Fibroblast of mammary gland (primary cell): ENCODE measurements around the gene TGFBRAP1.

Experiments used
- DNase-seq: peaks from one replicate; pipeline ENCODE4 v3.0.0-alpha.2; 2010; ENCODE audit warnings: low read depth
- H3K4me3 ChIP-seq: 2 replicates; pipeline ENCODE4 v1.5.1; 2011; ENCODE audit warnings: low read depth, mild to moderate bottlenecking, low read length, moderate library complexity; ENCODE audit not compliant: control insufficient read depth
- CTCF ChIP-seq: conservative IDR thresholded peaks from 2 replicates; pipeline ENCODE4 v1.5.1; 2011; ENCODE audit warnings: low read depth, low read length, inconsistent platforms; ENCODE audit not compliant: control insufficient read depth, insufficient read depth

The TGFBRAP1 gene

GRCh38 chr2:105325389-105325963, 4.1 kb downstream of the TGFBRAP1 start:
- H3K4me3 ChIP-seq = no peak overlapping the region
- DNase-seq = peak; percentile 56
- no peak for TF ChIP-seq CTCF

GRCh38 chr2:105324732-105325131, 4.8 kb downstream of the TGFBRAP1 start:
- no peak for DNase-seq
- TF ChIP-seq CTCF = no peak
- H3K4me3 ChIP-seq = no peak overlapping the region

- H3K4me3 ChIP-seq = no peak overlapping the region
- no peak for DNase-seq
- TF ChIP-seq CTCF = no peak
Observed at GRCh38 chr2:105324101-105324500, 5.4 kb downstream of the TGFBRAP1 start.

GRCh38 chr2:105323111-105323510, 6.4 kb downstream of the TGFBRAP1 start:
- no peak overlapping the region for H3K4me3 ChIP-seq
- no peak for TF ChIP-seq CTCF
- DNase-seq = no peak

- no peak overlapping the region for H3K4me3 ChIP-seq
- TF ChIP-seq CTCF = no peak
- DNase-seq = peak; percentile 8
Observed at GRCh38 chr2:105321875-105322646, 7.5 kb downstream of the TGFBRAP1 start.

- no peak overlapping the region for H3K4me3 ChIP-seq
- TF ChIP-seq CTCF = no peak
- peak; percentile 4 for DNase-seq
Observed at GRCh38 chr2:105320651-105321215, 8.8 kb downstream of the TGFBRAP1 start.
